Measurements from ENCODE around the gene RGS7.

Gene RGS7

DNA sequence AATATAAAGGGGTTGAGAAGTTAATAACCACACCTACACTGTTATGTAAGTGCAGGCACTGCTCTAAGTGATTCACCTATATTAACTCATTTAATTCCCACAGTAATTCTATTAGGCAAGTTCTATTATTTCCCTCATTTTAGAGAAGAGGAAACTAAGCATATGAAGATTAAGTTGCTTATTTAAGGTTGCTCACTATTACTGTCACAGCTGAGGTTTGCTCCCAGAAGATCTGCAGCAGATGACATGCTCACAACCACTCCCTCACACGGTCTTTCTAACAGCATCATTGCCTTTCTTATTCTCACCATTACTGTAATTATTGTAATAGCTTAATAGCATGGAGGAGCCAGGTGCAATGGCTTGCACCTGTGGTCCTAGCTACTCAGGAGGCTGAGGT is 548.6 kb downstream of the RGS7 start:
- Histone ChIP-seq H4K20me1 (ENCODE audit: insufficient read depth, low read length, poor library complexity, severe bottlenecking) (no peaks in the 10 kb centered on the region), H3F3A (ENCODE audit: low read depth) (no peaks in the 10 kb centered on the region), H3K4me3 (ENCODE audit: low read length, poor library complexity, severe bottlenecking) (no peak overlapping the region), H3K4me2 (ENCODE audit: low read depth, low read length, poor library complexity, severe bottlenecking) (no peak overlapping the region), H3K36me3 (ENCODE audit: insufficient read depth, low read length) (no peaks in the 10 kb centered on the region), H3K27me3 (ENCODE audit: insufficient read depth, low read length, poor library complexity, severe bottlenecking) (no peaks in the 10 kb centered on the region), H2AFZ (ENCODE audit: low read length) (no peak overlapping the region), H3K9ac (ENCODE audit: low read depth, low read length, poor library complexity, severe bottlenecking) (no peak overlapping the region), H3K9me3 (ENCODE audit: insufficient read depth, low read depth, low read length) (peaks cover 4% of the 10 kb centered on the region; the same call in 1 of the 2 replicates), H3K79me2 (ENCODE audit: insufficient read depth, low read length) (no peaks in the 10 kb centered on the region), H3K9me2 (replicated peaks; ENCODE audit: low read depth, low read length) (no peaks in the 10 kb centered on the region), H3K4me1 (ENCODE audit: insufficient read depth, low read length, poor library complexity, severe bottlenecking) (no peaks in the 10 kb centered on the region)
- TF ChIP-seq EZH2phosphoT487 (IDR thresholded peaks at IDR 0.05; ENCODE audit: borderline replicate concordance): no peak
- TF ChIP-seq, protein P1, sequence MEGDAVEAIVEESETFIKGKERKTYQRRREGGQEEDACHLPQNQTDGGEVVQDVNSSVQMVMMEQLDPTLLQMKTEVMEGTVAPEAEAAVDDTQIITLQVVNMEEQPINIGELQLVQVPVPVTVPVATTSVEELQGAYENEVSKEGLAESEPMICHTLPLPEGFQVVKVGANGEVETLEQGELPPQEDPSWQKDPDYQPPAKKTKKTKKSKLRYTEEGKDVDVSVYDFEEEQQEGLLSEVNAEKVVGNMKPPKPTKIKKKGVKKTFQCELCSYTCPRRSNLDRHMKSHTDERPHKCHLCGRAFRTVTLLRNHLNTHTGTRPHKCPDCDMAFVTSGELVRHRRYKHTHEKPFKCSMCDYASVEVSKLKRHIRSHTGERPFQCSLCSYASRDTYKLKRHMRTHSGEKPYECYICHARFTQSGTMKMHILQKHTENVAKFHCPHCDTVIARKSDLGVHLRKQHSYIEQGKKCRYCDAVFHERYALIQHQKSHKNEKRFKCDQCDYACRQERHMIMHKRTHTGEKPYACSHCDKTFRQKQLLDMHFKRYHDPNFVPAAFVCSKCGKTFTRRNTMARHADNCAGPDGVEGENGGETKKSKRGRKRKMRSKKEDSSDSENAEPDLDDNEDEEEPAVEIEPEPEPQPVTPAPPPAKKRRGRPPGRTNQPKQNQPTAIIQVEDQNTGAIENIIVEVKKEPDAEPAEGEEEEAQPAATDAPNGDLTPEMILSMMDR (conservative IDR thresholded peaks at IDR 0.05; ENCODE audit: low read length): no peak

DNA sequence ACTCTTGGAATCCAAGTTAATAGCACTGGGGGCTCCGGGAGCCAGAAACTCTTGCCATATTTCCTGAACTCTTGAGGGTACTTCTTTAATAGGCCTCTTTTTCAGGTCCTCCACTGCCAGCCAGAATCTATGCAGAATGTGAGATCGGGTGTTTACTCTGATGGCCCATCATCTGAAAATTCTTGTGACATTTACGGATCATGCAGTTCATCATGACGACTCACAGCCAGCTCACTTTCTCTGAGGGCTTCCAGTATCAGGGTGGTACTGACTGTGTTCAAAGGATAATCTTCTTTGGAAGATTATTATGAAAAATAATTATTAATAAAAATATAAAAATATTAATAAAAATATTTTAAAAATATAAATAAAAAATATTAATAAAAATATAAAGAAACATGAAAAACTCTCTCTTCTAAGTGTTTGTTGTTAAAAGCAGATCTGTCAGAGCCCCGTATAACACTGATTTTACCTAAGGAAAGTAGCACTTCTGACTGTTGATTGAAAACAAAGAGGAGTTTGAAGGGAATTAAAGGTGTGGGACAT is 550.7 kb downstream of the RGS7 start:
- H3K4me2 ChIP-seq (ENCODE audit: low read depth, low read length, poor library complexity, severe bottlenecking): no peak overlapping the region
- H3K9me2 ChIP-seq (replicated peaks; ENCODE audit: low read depth, low read length): no peaks in the 10 kb centered on the region
- no peaks in the 10 kb centered on the region for H4K20me1 ChIP-seq (ENCODE audit: insufficient read depth, low read length, poor library complexity, severe bottlenecking)
- H3K27me3 ChIP-seq (ENCODE audit: insufficient read depth, low read length, poor library complexity, severe bottlenecking): no peaks in the 10 kb centered on the region
- no peaks in the 10 kb centered on the region for H3K9me3 ChIP-seq (ENCODE audit: insufficient read depth, low read depth, low read length)
- TF ChIP-seq, protein P1 (conservative IDR thresholded peaks at IDR 0.05; ENCODE audit: low read length): no peak
- TF ChIP-seq EZH2phosphoT487 (IDR thresholded peaks at IDR 0.05; ENCODE audit: borderline replicate concordance): no peak
- H3K79me2 ChIP-seq (ENCODE audit: insufficient read depth, low read length): no peaks in the 10 kb centered on the region
- H3K4me1 ChIP-seq (ENCODE audit: insufficient read depth, low read length, poor library complexity, severe bottlenecking): no peaks in the 10 kb centered on the region
- no peaks in the 10 kb centered on the region for H3F3A ChIP-seq (ENCODE audit: low read depth)
- H3K4me3 ChIP-seq (ENCODE audit: low read length, poor library complexity, severe bottlenecking): no peak overlapping the region
- H3K9ac ChIP-seq (ENCODE audit: low read depth, low read length, poor library complexity, severe bottlenecking): no peak overlapping the region
- H2AFZ ChIP-seq (ENCODE audit: low read length): no peak overlapping the region
- no peaks in the 10 kb centered on the region for H3K36me3 ChIP-seq (ENCODE audit: insufficient read depth, low read length)

DNA sequence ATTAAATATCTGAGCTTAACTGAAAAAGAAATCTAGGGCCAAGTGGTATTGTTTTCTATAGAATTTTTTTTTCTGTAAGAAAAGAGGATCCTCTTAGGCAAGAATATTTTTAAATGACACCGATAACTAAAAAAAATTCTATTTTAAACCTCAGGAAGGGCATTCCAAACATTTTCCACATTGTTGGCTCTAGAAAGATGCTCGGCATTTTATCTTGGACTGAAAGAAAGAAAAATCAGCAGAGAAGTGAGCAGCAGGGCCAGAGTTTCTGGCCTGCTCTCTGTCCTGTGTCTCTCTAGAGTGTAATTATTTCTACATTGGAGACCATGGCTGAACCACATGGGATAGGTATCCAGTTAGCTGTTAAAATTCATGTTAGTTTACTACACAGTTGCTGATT is 552.5 kb downstream of the RGS7 start:
- no peak overlapping the region for H3K9ac ChIP-seq (ENCODE audit: low read depth, low read length, poor library complexity, severe bottlenecking)
- TF ChIP-seq, protein P1 (conservative IDR thresholded peaks at IDR 0.05; ENCODE audit: low read length): no peak
- TF ChIP-seq EZH2phosphoT487 (IDR thresholded peaks at IDR 0.05; ENCODE audit: borderline replicate concordance): no peak
- H3K9me3 ChIP-seq (ENCODE audit: insufficient read depth, low read depth, low read length): no peaks in the 10 kb centered on the region; the same call in 1 of the 2 replicates

More for the DNA sequence above, 552.5 kb downstream of the RGS7 start:
- Histone ChIP-seq H4K20me1 (ENCODE audit: insufficient read depth, low read length, poor library complexity, severe bottlenecking) (no peaks in the 10 kb centered on the region), H3K27me3 (ENCODE audit: insufficient read depth, low read length, poor library complexity, severe bottlenecking) (no peaks in the 10 kb centered on the region), H3K79me2 (ENCODE audit: insufficient read depth, low read length) (no peaks in the 10 kb centered on the region), H3K4me3 (ENCODE audit: low read length, poor library complexity, severe bottlenecking) (no peak overlapping the region), H3K4me1 (ENCODE audit: insufficient read depth, low read length, poor library complexity, severe bottlenecking) (no peaks in the 10 kb centered on the region), H3K9me2 (replicated peaks; ENCODE audit: low read depth, low read length) (no peaks in the 10 kb centered on the region), H3K36me3 (ENCODE audit: insufficient read depth, low read length) (no peaks in the 10 kb centered on the region), H3K4me2 (ENCODE audit: low read depth, low read length, poor library complexity, severe bottlenecking) (no peak overlapping the region), H2AFZ (ENCODE audit: low read length) (no peak overlapping the region), H3F3A (ENCODE audit: low read depth) (no peaks in the 10 kb centered on the region)
